ENCODE measurements around the gene NPR1. TPM values are rescaled to one million over a fixed set of nuclear protein-coding genes. Genes with fewer than 3 reads are reported as not detected.

NPR1 gene
- total RNA-seq, 8 experiments from 2014 or later, result 0.27 to 0.85 (median 0.64) TPM; not detected in 1

GRCh38 chr1:153735090-153735420 is 56.6 kb downstream of the NPR1 start:
- in situ Hi-C loops (cut with MboI; ENCODE audit: low pct_unique_long_range_greater_than_20kb in 2 of 9, low sequenced_read_pairs in 9 of 9, unreplicated experiment in 9 of 9), result loop anchor here in 1 of 9 experiments (25.0 kb wide), 1 partner anchor 223 kb away; no protein-coding TSS in a partner anchor
- Histone ChIP-seq H3K27ac (no peak overlapping the region), H3K4me3 (no peak overlapping the region), H3K4me1 (replicated peaks in 1 of 2) (peaks cover 21 to 22% of the 10 kb centered on the region in 2 donors)
- 80 to 100% (median 97%) methylated on average over 1 to 3 of the region's 3 CpGs; no CpG with 5 or more reads in 1 of the 10 experiments for WGBS, 10 experiments
- ATAC-seq (replicated peaks in 6 of 8), result no peak

GRCh38 chr1:153741986-153742385 is 63.5 kb downstream of the NPR1 start:
- Histone ChIP-seq H3K4me1 (replicated peaks in 1 of 2) (no peaks in the 10 kb centered on the region), H3K4me3 (no peak overlapping the region), H3K27ac (no peak overlapping the region)
- in situ Hi-C loops (cut with MboI; ENCODE audit: low pct_unique_long_range_greater_than_20kb in 2 of 9, low sequenced_read_pairs in 9 of 9, unreplicated experiment in 9 of 9), result loop anchor here in 1 of 9 experiments (25.0 kb wide), 1 partner anchor 230 kb away; no protein-coding TSS in a partner anchor
- ATAC-seq (replicated peaks in 6 of 8), result no peak
- 20 to 100% (median 71%) methylated on average over 1 to 2 of the region's 2 CpGs; no CpG with 5 or more reads in 2 of the 10 experiments for WGBS, 10 experiments

- H3K4me1 ChIP-seq (replicated peaks in 1 of 2), result no peaks in the 10 kb centered on the region
- 40 to 100% (median 79%) methylated on average over 1 to 5 of the region's 5 CpGs; no CpG with 5 or more reads in 1 of the 10 experiments for WGBS, 10 experiments
- H3K27ac ChIP-seq, result no peak overlapping the region
- peak in 2 of 8 experiments; percentile 50 to 71 for ATAC-seq (replicated peaks in 6 of 8)
- in situ Hi-C loops (cut with MboI; ENCODE audit: low pct_unique_long_range_greater_than_20kb in 2 of 9, low sequenced_read_pairs in 9 of 9, unreplicated experiment in 9 of 9), result loop anchor here in 1 of 9 experiments (25.0 kb wide), 1 partner anchor 230 kb away; no protein-coding TSS in a partner anchor
- no peak overlapping the region for H3K4me3 ChIP-seq
These were observed 64.1 kb downstream of the NPR1 start for GRCh38 chr1:153742411-153743142.

Other genes with a start within 250 kb of the NPR1 start
- not detected for gene S100A7, start 218.0 kb upstream of the NPR1 start, total RNA-seq
- gene S100A6, start 142.7 kb upstream of the NPR1 start, total RNA-seq, result 1,000 to 10,000 TPM in 1 of 8 experiments, 100 to 1,000 TPM in 2, 1 to 10 TPM in 4, under 1 TPM in 1; 0.49 to 2,482 (median 5.7) TPM
- not detected for gene S100A5, start 137.8 kb upstream of the NPR1 start, total RNA-seq
- gene S100A4, start 132.9 kb upstream of the NPR1 start, total RNA-seq, result 1,000 to 10,000 TPM in 1 of 8 experiments, 10 to 100 TPM in 1, 1 to 10 TPM in 5, under 1 TPM in 1; 0.93 to 1,152 (median 3.7) TPM
- gene S100A3, start 129.4 kb upstream of the NPR1 start, total RNA-seq, result 1 to 10 TPM in 2 of 8 experiments, under 1 TPM in 3, not detected in 3; 0.36 to 4.1 (median 1.00) TPM
- 1 to 10 TPM in 4 of 8 experiments, under 1 TPM in 2, not detected in 2; 0.23 to 4.5 (median 1.5) TPM for gene S100A2, start 112.8 kb upstream of the NPR1 start, total RNA-seq
- gene S100A16, start 65.6 kb upstream of the NPR1 start, total RNA-seq, result 100 to 1,000 TPM in 1 of 8 experiments, 10 to 100 TPM in 1, 1 to 10 TPM in 6; 2.0 to 108 (median 7.0) TPM
- gene S100A14, start 62.4 kb upstream of the NPR1 start, total RNA-seq, result under 1 TPM in 5 of 8 experiments, not detected in 3; 0.11 to 0.66 (median 0.59) TPM
- 100 to 1,000 TPM in 2 of 8 experiments, 10 to 100 TPM in 6; 44.1 to 224 (median 59.6) TPM for gene S100A13, start 51.2 kb upstream of the NPR1 start, total RNA-seq
- gene S100A1, start 50.3 kb upstream of the NPR1 start, total RNA-seq, result 1 to 10 TPM in 5 of 8 experiments, under 1 TPM in 3; 0.38 to 3.7 (median 1.5) TPM
- 100 to 1,000 TPM in 4 of 8 experiments, 10 to 100 TPM in 4; 29.9 to 136 (median 99.2) TPM for gene CHTOP, start 44.6 kb upstream of the NPR1 start, total RNA-seq
- gene SNAPIN, start 20.0 kb upstream of the NPR1 start, total RNA-seq, result 10 to 100 TPM; 36.1 to 93.5 (median 53.3) TPM
- 100 to 1,000 TPM; 116 to 542 (median 228) TPM for gene ILF2, start 7.7 kb upstream of the NPR1 start, total RNA-seq
- gene INTS3, start 49.4 kb downstream of the NPR1 start, total RNA-seq, result 10 to 100 TPM; 33.0 to 70.4 (median 44.9) TPM
- gene SLC27A3, start 96.7 kb downstream of the NPR1 start, total RNA-seq, result 10 to 100 TPM in 5 of 8 experiments, 1 to 10 TPM in 3; 5.0 to 49.7 (median 15.3) TPM
- gene GATAD2B, start 244.3 kb downstream of the NPR1 start, total RNA-seq, result 10 to 100 TPM in 7 of 8 experiments, 1 to 10 TPM in 1; 6.6 to 36.5 (median 23.7) TPM